ENCODE results near the gene NKIRAS1. TPM values are rescaled to one million over a fixed set of nuclear protein-coding genes. Genes with fewer than 3 reads are reported as not detected.
"Not testable (repeated sequence)": the region's sequence is repeated elsewhere in the genome, so short reads cannot be mapped to it uniquely, and the experiment has no call there.

NKIRAS1 gene
- total RNA-seq, 1 donor from 2014 or later: 7.7 TPM

DNA sequence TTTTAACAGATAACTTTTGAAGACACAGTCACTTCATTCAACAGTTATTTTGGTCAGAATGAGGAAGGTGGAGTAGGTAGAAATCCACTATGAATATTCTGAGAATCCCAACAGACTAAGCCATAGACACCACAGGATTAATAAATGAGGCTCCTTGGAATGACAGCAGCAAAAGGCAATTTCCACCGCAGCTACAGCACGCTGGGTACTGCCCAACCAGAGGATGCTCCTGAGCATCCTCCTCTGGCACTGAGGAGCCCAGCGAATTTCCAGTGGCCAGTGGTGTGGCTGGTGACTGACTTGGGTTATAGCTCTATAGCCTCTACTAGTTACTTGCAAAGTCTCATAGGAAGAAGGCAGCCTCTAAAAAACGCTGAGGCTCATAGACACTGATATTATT lies 24.6 kb upstream of the NKIRAS1 start:
- no peak for DNase-seq (ENCODE audit: extremely low read depth, low read depth, low spot score)

DNA sequence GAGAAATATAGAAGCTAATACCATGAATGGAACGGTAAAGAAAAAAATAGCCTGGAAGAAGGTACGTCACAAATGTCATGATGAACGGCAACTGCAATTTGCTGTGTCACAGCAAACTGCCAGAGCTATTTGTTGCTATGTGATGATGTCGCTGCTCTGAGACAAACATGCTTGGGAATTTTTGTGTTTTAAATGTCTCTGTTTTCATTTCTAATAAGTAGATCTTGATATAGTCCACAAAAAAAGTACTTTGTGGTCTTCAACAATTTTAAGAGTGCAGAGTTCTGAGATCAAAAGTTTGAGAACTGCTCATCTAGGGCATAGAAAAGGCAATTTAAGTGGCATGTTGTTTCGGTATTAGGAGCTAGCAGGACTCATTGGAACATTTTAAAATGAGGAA lies 24.0 kb upstream of the NKIRAS1 start:
- no peak for DNase-seq (ENCODE audit: extremely low read depth, low read depth, low spot score)

GRCh38 chr3:23938688-23939087 lies 21.9 kb upstream of the NKIRAS1 start:
- DNase-seq (ENCODE audit: extremely low read depth, low read depth, low spot score): no peak

- no peak for DNase-seq (ENCODE audit: extremely low read depth, low read depth, low spot score)
These were observed 20.5 kb upstream of the NKIRAS1 start for GRCh38 chr3:23937296-23937695.

DNA sequence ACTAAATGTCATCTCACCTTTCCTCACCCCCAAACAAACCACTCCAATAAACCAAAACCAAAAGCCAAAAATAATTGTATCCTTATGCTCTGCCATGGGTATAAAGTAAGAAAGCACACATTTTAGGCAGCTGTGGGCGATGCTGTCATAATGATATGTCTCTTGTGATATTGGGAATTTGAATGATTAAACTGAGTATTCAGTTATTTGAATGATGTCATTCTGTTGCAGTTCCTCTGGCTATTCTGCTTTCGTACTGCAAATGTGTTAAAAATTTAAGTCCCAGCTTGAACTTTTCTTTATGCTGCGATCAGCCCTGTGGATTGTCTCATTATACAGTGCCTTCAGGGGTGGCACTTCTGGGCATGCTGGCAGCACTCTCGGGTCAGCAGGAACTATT lies 17.5 kb upstream of the NKIRAS1 start:
- DNase-seq (ENCODE audit: extremely low read depth, low read depth, low spot score): no peak

- no peak for DNase-seq (ENCODE audit: extremely low read depth, low read depth, low spot score)
These were observed 15.8 kb upstream of the NKIRAS1 start for GRCh38 chr3:23932571-23932970.

GRCh38 chr3:23931597-23931996 lies 14.8 kb upstream of the NKIRAS1 start:
- no peak for DNase-seq (ENCODE audit: extremely low read depth, low read depth, low spot score)

DNA sequence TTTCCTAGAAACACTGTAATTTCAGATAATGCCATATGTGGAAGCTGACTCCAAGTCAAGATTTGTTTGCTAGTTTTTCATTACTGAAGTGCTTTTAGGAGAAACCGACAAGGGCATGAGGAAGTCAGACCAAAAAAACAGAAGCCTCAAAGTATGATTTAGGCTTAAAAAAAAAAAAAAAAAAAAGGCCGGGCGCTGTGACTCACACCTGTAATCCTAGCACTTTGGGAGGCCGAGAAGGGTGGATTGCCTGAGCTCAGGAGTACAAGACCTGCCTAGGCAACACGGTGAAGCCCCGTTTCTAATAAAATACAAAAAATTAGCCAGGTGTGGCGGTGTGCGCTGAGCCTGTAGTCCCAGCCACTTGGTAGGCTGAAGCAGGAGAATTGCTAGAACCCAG lies 11.7 kb upstream of the NKIRAS1 start:
- DNase-seq (ENCODE audit: extremely low read depth, low read depth, low spot score): no peak

DNA sequence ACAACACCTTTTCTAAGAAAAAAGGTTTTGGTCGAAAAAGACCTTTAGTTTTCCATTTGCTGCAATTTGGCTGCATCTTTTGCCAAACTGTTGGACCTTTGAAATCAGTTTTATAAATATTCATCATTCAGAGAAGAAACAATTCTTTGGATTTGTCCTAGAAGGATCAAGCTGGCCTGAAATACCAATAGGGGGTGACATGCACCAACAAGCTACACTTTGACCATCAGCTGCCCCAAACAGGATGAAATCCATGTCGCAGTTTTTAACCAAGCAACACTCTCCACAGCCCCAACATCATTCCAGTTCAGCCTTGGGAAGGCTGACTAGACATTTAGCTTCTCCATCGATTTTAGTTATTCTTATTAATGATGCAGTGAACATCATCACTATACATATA lies 9.9 kb upstream of the NKIRAS1 start:
- no peak for DNase-seq (ENCODE audit: extremely low read depth, low read depth, low spot score)

GRCh38 chr3:23926246-23926645 lies 9.5 kb upstream of the NKIRAS1 start:
- DNase-seq (ENCODE audit: extremely low read depth, low read depth, low spot score): no peak

GRCh38 chr3:23923786-23924185 lies 7.0 kb upstream of the NKIRAS1 start:
- no peak for DNase-seq (ENCODE audit: extremely low read depth, low read depth, low spot score)

- no peak for DNase-seq (ENCODE audit: extremely low read depth, low read depth, low spot score)
These were observed 4.3 kb upstream of the NKIRAS1 start for GRCh38 chr3:23921052-23921511.

- DNase-seq (ENCODE audit: extremely low read depth, low read depth, low spot score): no peak
These were observed 3.4 kb upstream of the NKIRAS1 start for GRCh38 chr3:23920151-23920655.

DNA sequence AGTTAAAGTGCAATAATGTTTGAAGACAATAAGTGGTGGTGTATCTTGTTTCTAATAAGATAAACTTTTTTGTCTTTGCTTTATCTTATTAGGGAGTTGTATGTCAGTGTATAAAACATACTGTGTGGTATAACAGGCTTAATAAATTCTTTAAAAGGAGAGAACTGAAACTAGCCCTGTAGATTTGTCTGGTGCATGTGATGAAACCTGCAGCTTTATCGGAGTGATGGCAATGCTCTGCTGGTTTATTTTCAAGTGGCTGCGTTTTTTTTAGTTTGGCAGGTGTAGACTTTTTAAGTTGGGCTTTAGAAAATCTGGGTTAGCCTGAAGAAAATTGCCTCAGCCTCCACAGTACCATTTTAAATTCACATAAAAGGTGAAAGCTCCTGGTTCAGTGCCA lies 2.8 kb upstream of the NKIRAS1 start:
- no peak for DNase-seq (ENCODE audit: extremely low read depth, low read depth, low spot score)

DNA sequence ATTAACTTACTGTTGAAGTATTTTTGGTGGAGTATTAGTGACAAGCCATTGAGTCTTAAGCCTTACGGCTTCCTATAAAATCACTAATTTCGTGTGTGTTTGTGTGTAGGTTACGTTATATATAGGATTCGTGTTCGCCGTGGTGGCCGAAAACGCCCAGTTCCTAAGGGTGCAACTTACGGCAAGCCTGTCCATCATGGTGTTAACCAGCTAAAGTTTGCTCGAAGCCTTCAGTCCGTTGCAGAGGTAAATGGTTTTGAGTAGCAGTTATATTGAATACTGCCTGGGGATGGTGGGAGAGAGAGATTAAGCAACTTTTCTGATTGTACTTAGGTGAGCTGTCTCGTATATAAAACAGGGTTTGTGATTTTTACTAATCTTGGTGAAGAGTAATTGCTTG lies 1.5 kb upstream of the NKIRAS1 start:
- not testable (repeated sequence) for DNase-seq (ENCODE audit: extremely low read depth, low read depth, low spot score)

GRCh38 chr3:23917679-23918303 lies 1.0 kb upstream of the NKIRAS1 start:
- not testable (repeated sequence) for DNase-seq (ENCODE audit: extremely low read depth, low read depth, low spot score)

- DNase-seq (ENCODE audit: extremely low read depth, low read depth, low spot score): no peak
These were observed 471 bp downstream of the NKIRAS1 start for GRCh38 chr3:23916152-23916885.

DNA sequence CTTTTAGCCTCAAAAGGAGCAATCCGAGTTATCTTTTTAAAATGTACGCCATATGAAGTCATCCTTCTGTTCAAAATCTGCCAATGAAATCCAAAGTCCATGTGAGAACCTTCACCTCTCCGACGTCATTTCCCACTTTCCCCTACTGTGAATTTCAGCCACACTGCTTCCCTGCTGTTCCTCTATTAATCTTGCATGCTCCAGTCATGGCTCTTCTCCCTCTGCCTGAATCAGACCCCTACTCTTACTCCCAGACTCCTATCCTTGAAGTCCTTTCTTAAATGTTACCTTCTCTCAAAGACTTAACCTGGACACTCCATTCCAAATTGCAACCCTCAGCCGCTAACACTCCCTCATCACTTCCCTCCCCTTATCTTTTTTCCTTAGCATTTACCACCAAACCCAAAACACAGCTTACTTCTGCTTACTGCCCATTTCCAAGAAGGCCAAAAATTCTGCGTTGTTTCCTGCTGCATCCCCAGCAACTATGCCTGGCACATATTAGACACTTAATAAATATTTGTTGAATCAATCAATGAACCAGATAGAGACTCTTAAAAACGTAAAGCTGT lies 1.2 kb downstream of the NKIRAS1 start:
- DNase-seq (ENCODE audit: extremely low read depth, low read depth, low spot score): no peak

GRCh38 chr3:23913873-23914743 lies 2.7 kb downstream of the NKIRAS1 start:
- no peak for DNase-seq (ENCODE audit: extremely low read depth, low read depth, low spot score)

GRCh38 chr3:23913182-23913581 lies 3.6 kb downstream of the NKIRAS1 start:
- DNase-seq (ENCODE audit: extremely low read depth, low read depth, low spot score): no peak

- not testable (repeated sequence) for DNase-seq (ENCODE audit: extremely low read depth, low read depth, low spot score)
These were observed 4.5 kb downstream of the NKIRAS1 start for GRCh38 chr3:23912335-23912734.

Data from glomerular endothelial cell (primary cell).